Measurements from ENCODE around the gene COL25A1. TPM values are rescaled to one million over a fixed set of nuclear protein-coding genes. Genes with fewer than 3 reads are reported as not detected.

Gene COL25A1
- total RNA-seq, 1 donor from 2014 or later, result 0.35 TPM

GRCh38 chr4:109015413-109015810 is 287.0 kb downstream of the COL25A1 start:
- intact Hi-C loops (cut with DNase I), result no loop called here
- H3K27me3 ChIP-seq (ENCODE audit: low read depth), result no peaks in the 10 kb centered on the region
- H3K4me3 ChIP-seq, result no peak overlapping the region
- H3K4me1 ChIP-seq, result no peaks in the 10 kb centered on the region
- H3K27ac ChIP-seq, result no peak overlapping the region
- no peak for DNase-seq
- no peaks in the 10 kb centered on the region for H3K36me3 ChIP-seq
- H3K9me3 ChIP-seq, result no peaks in the 10 kb centered on the region
- ATAC-seq, result no peak
- TF ChIP-seq CTCF (IDR thresholded peaks at IDR 0.05), result no peak

GRCh38 chr4:109014593-109015412 is 287.7 kb downstream of the COL25A1 start:
- DNase-seq, result no peak
- Histone ChIP-seq H3K27me3 (ENCODE audit: low read depth) (no peaks in the 10 kb centered on the region), H3K4me3 (no peak overlapping the region), H3K9me3 (no peaks in the 10 kb centered on the region), H3K36me3 (no peaks in the 10 kb centered on the region), H3K27ac (no peak overlapping the region), H3K4me1 (no peaks in the 10 kb centered on the region)
- TF ChIP-seq CTCF (IDR thresholded peaks at IDR 0.05), result no peak
- ATAC-seq, result no peak
- intact Hi-C loops (cut with DNase I), result no loop called here

- intact Hi-C loops (cut with DNase I), result no loop called here
- no peak overlapping the region for H3K4me3 ChIP-seq
- H3K4me1 ChIP-seq, result no peaks in the 10 kb centered on the region
- no peak for TF ChIP-seq CTCF (IDR thresholded peaks at IDR 0.05)
- DNase-seq (no peak), ATAC-seq (no peak)
- H3K27ac ChIP-seq, result no peak overlapping the region
- H3K27me3 ChIP-seq (ENCODE audit: low read depth), result no peaks in the 10 kb centered on the region
- no peaks in the 10 kb centered on the region for H3K9me3 ChIP-seq
- no peaks in the 10 kb centered on the region for H3K36me3 ChIP-seq
Measured at GRCh38 chr4:109012286-109012880, 290.1 kb downstream of the COL25A1 start.

GRCh38 chr4:109011241-109012026 is 291.0 kb downstream of the COL25A1 start:
- intact Hi-C loops (cut with DNase I), result no loop called here
- Histone ChIP-seq H3K27ac (no peak overlapping the region), H3K4me3 (no peak overlapping the region), H3K27me3 (ENCODE audit: low read depth) (no peaks in the 10 kb centered on the region), H3K36me3 (no peaks in the 10 kb centered on the region), H3K9me3 (no peaks in the 10 kb centered on the region), H3K4me1 (no peaks in the 10 kb centered on the region)
- no peak for TF ChIP-seq CTCF (IDR thresholded peaks at IDR 0.05)
- DNase-seq (no peak), ATAC-seq (peak in 1 of 2 donors; percentile 46)

GRCh38 chr4:109010521-109010920 is 291.9 kb downstream of the COL25A1 start:
- Histone ChIP-seq H3K27me3 (ENCODE audit: low read depth) (no peaks in the 10 kb centered on the region), H3K36me3 (no peaks in the 10 kb centered on the region), H3K4me3 (no peak overlapping the region), H3K4me1 (no peaks in the 10 kb centered on the region), H3K27ac (no peak overlapping the region), H3K9me3 (no peaks in the 10 kb centered on the region)
- ATAC-seq (no peak), DNase-seq (no peak)
- intact Hi-C loops (cut with DNase I), result no loop called here
- no peak for TF ChIP-seq CTCF (IDR thresholded peaks at IDR 0.05)
